Activated CD4-positive, alpha-beta T cell treated with anti-CD3 and anti-CD28 coated beads, Interleukin-2, Interleukin-6, amounts not matched to agents 100 ng/mL and 50 ng/mL, durations not matched to agents 16 hours and 8 hours (primary cell): ENCODE results near the gene RGS3.

Experiments
- DNase-seq: peaks from one replicate; pipeline ENCODE4 v3.0.0-alpha.2; 2020

RGS3 gene

DNA sequence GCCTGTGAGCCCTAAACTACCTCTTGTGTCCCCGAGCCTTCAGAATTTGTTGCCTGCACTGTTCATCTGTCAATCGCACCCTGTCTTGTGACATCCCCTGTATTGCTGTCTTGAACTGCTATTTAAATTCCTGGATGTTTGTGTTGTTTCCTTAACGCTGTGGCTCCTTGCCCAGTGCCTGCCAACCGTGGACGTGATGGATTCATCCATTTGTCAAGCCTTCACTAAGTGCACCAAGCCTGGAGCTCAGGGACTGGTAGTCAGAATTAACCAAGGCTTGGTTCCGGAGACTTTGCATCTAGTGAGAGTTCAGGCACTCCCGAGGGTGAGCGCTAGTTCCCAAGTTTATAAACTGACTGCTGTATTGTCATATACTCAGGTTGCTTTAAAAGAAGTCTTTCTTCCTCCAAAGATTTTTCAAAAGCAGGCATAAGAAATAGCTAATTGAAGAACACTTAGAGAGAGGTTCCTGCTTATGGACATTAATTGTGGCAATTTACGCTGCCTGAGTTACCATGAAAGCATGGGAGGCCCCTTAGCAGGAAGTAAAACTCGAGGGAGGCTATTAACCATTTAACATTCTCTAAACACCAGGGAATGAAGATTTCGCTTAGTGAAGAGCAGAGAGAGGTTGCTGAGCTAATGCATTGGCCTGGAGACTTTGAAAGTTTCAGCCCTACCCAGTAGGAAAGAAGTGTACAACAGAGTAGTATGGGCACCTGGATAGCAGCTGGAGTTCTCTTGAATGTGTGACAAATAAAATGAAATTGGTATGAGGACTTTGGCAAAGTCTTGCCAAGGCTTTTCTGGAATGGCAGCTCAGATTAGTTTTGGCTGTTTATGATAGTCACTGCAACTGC is 29.0 kb downstream of the RGS3 start:
- DNase-seq = no peak

- no peak for DNase-seq
These were observed 29.6 kb downstream of the RGS3 start for GRCh38 chr9:113493203-113493520.

- no peak for DNase-seq
These were observed 32.0 kb downstream of the RGS3 start for GRCh38 chr9:113495526-113495925.

DNA sequence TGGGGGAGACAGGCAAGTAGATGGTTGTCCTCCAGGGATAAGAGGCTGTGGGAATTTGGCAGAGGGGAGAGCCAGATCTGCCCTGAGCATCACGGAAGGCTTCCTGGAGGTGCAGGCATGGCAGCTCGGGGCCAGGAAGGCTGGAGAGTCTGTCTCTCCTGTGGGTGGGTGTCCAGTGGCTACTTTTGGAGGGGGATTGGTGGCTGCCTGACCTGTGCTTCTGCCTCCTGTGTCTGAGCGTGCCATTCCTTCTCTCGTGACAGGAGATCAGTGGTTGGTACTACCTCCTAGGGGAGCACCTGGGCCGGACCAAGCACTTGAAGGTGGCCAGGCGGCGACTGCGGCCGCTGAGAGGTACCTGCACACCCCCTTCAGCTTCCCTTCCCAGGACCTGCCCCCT is 33.5 kb downstream of the RGS3 start:
- DNase-seq = no peak

DNA sequence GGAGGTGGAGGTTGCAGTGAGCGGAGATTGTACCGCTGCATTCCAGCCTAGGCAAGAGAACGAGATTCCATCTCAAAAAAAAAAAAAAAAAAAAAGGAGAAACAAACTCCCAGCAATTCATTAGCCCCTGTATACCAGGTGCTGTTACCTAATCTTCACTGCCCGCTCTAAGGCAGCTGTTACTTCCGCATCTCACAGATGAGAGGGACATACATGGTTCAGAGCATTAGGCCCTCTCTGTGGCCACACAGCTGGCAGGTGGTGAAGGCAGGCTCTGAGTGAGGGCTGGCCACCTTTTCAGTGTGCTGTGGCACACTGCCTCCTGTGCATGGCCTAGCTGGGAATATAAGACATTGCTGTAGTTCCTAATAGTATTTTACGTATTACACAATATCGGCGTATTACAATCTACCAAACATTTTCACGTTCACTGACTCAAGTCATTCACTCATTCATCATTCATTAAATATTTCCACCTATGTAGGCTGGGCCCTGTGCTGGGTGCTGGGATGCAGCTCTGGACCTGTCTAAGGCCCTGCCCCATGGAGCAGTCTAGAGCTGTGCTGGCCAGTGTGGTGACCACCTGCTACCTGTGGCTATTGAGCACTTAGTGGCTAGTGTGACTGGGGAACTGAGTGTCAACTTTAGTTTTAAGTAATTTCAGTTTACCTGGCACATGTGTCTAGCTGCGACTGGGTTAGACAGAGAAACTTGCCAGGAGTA is 35.8 kb downstream of the RGS3 start:
- no peak for DNase-seq

DNA sequence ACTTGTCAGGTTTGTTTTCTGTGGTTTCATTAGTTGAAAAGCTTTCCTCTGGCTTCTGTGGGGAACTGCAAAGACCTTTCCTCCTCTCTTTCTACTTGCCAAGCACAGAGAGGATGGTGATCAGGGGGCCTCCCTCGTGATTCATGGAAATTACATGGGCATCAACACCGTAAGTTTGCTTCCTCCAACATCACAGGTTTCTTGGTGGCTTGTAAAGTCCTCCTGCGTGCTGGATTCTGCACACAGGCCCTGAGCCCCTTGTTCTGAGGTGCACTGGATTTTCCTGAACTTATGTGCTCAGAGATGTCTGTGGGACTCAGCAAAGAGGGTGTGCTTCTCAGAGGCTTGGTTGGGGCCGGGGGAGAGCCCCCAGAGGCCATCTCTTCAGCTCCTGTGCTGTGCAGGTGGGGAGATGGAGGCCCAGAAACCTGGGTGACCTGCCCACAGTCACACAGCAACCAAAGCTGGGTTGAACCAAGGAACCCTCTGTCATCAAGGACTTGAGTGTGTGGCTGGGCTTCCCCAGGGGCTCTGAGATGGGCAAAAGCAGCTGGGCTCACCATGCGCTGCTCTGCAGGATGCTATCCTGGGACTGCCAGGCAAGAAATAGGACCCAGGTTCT is 36.5 kb downstream of the RGS3 start:
- DNase-seq = no peak

DNA sequence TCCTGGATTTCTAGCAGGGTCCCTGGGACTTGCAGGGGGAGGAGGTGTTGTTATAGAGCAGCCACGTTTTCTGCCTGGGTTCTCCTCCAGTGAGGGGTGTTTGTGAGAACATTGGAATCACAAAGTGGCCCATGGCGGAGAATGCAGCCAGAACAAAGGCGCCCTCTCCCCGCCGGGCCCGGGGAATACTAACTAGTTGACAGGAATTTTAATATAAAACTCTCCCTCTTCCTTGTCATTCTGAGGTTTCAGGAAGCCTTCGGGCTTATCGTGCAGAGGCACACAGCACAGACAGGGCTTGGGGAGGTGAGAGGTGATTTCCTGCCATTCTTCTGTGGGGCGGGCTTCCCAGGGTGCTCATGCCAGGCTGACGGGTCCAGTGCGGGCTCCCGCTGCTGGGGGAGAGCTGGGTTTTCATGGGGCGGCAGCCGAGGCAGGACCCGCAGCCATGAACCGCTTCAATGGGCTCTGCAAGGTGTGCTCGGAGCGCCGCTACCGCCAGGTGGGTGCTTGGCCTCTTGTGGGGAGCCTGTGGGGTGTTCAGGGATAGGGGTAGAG is 37.7 kb downstream of the RGS3 start:
- no peak for DNase-seq

GRCh38 chr9:113501852-113502251 is 38.3 kb downstream of the RGS3 start:
- DNase-seq = no peak

- DNase-seq = no peak
These were observed 39.0 kb downstream of the RGS3 start for GRCh38 chr9:113502427-113503034.

DNA sequence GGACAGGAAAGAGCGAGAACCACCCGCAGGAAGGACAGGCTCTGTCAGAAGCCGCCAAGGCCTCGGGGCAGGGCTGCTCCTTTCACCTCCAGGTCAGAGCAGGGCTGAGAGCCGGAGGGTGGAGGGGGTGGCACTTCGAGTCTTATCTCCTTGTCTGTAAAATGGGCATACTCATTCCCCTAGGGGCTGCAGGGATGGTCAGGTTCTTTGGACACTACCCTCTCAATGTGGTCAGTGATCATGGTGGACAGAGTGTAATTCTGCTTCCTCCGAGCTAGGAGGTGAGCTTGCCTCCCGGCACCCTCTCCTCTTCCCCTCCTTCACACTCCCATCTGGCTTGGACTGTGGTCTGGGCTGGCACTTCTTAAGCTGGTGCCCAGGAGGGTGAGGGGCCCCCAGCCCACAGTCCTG is 39.6 kb downstream of the RGS3 start:
- DNase-seq = no peak

DNA sequence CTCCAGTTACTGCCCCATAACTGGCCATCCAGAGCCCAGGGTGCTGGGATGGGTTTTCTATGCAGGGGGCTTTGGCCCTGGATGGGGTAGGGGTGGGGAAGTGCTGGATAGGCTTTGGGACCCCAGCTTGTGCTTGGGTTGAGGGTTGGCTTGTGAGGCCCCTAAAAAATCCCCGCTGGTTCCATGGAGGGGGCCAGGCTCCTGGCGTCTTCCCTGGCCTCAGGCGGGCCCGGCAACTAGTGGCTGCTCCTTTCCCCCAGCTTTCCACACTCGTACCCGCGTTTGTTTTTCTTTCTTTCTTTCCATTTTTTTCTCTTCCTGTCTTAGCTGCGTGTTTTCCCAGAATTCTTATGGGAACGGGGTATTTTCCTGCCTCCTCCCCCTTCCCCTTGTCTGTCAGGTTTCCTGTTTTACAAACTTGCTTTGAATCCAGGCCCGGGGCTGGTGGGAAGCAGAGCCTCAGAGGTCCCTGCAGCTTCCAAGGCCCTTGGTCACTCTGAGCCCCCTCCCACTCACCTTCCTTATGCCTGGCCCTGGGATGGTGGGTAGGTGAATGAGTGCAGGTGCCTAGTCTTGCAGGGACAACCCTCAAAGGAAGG is 40.2 kb downstream of the RGS3 start:
- DNase-seq = no peak

DNA sequence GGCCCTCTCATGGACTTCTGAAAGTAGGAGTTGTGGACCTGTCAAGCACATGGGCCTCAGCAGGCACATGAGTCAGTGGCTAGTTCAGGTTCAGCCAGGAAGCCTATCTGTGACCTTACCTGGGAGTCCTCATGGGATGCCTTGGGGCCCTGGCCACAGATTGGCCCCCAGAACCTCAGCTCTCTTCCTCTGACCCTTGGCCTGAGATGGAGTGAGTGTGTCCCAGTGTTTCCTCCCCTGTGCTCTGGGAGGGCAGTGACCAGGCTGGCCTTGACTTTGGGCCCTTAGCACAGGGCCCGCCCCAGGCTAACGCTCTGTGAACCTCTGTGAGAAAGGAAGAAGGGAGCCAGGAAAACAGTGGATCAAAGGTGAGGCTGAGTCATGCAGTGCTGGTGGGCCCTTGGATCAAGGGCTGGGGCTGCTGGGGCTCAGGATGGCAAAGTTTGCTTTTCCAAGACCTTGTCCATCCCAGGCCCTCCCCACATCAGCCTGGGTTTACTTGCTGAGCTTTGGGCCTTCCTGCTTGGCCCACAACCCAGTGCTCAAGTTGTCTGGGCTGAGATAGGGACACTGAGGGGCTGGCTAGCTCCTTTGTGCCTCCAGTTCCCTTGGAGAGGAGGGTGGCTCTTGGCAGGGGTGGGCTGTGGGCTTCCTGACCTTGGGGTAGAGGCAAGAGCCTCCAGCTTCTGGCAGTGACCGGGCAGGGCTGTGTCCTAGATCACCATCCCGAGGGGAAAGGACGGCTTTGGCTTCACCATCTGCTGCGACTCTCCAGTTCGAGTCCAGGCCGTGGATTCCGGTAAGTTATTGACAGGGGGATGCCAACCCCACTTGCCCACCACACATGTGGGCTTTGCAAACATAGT is 41.4 kb downstream of the RGS3 start:
- no peak for DNase-seq

GRCh38 chr9:113506090-113506589 is 42.6 kb downstream of the RGS3 start:
- DNase-seq = no peak

DNA sequence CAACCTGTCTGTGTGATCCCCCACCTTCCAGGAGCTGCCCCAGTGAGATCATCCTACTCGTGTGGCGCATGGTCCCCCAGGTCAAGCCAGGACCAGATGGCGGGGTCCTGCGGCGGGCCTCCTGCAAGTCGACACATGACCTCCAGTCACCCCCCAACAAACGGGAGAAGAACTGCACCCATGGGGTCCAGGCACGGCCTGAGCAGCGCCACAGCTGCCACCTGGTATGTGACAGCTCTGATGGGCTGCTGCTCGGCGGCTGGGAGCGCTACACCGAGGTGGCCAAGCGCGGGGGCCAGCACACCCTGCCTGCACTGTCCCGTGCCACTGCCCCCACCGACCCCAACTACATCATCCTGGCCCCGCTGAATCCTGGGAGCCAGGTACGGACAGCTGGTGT is 43.7 kb downstream of the RGS3 start:
- DNase-seq = no peak

GRCh38 chr9:113508111-113508749 is 44.7 kb downstream of the RGS3 start:
- no peak for DNase-seq

DNA sequence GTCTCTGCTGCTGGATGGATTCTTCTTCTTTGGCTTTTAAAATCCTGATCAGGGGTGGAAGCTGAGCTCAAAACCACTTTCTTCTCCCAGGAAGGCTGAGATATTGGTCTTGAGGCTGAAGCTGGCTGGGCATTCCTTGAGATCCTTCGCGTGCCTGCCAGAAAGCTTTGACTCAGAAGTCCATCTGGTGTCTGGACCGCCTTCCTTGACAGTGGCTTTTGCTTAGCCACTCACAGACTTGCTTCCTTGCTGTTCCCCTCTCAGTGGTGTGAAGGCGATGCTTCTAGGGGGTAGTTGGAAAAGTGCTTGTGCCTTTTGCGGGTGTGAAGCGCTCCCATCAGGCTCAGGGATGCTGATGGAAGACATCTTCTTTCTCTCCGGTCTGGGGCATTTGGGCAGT is 45.9 kb downstream of the RGS3 start:
- no peak for DNase-seq

DNA sequence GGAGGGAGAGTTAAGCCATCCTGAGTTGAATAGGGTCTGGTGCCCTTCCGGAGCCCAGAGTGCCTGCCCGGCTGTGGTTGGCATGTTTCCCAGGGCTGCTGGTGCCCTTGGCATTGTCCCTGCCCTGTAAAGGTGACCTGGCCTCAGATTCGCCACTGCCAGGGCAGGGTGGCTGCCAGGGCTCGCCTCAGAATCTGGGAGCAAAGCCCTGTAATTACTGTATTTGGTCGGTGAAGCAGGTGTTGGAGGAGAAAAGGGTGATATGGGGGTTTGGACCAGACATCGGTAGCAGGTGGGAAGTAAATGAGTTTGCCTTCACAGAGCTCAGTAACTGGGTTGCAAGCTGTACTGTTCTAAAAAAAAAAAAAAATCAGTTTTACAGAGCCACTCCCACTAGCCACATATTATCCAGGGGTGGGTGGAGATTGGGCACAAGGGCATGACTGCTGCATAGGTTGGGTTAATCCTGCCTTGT is 47.6 kb downstream of the RGS3 start:
- no peak for DNase-seq

GRCh38 chr9:113511856-113512761 is 48.6 kb downstream of the RGS3 start:
- DNase-seq = peak; percentile 82

DNA sequence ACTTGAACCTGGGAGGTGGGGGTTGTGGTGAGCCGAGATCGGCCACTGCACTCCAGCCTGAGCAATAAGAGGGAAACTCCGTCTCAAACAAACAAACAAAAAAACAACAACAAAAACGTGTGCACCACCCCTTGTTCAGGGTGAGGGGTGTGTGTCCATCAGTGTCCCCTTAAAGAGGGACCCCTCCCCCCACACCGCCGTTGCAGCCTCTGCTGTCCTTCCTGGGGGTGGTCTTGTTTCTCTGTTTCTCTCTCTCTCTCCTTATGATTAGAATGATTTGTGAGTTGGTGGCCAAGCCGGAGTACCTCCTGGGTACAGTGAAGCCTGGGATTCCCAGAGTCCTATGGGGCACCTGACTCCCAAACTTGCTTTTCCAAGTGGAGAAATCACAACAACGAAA is 49.6 kb downstream of the RGS3 start:
- DNase-seq = no peak

DNA sequence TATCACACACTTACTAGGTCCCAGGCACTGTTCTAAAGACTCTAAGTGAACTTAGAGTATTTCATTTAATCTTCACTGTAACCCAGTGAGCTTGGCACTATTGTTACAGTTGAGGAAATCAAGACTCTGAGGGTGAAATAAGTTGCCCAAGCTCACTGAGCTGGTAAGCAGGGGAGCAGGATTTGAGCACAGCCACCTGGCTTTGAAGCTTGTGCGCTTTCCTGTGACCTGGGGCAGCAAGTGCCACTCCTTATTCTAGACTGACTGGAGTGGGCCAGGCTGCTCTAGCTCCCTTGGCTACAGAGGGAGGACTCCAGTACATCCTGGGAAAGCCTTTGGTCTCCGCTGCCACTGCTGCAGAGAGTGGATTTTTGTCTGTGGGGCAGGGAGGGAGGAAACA is 50.0 kb downstream of the RGS3 start:
- DNase-seq = no peak
